ENCODE measurements around the gene FHL2.
"Not testable (repeated sequence)": the region's sequence is repeated elsewhere in the genome, so short reads cannot be mapped to it uniquely, and the experiment has no call there.

FHL2 gene

DNA sequence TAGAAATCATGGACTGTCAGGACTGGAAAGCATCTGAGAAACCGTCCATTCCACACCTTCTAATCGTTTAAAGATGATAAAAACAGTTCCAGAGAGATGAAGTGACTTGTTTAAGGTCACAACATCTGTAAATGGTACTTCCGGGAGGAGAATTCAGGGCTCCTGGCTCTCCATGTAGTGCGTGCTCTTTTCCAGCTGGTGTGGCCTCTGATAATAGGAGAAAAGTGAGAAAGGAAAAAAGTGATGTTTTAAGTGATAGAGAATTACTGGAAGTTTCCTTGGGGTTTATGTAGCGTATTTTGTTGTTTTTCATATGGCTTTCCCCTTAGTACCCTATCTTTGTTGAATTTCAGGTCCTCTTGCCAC is 60.8 kb downstream of the FHL2 start:
- DNase-seq (ENCODE audit: low read depth): no peak

- peak; percentile 80 for DNase-seq (ENCODE audit: low read depth)
Observed at GRCh38 chr2:105337122-105338019, 61.5 kb downstream of the FHL2 start, which contains the start of gene C2orf49. Gene C2orf49, plus strand, starts transcription at chr2:105337540. Its CDS starts 48 bp downstream, at chr2:105337588.

DNA sequence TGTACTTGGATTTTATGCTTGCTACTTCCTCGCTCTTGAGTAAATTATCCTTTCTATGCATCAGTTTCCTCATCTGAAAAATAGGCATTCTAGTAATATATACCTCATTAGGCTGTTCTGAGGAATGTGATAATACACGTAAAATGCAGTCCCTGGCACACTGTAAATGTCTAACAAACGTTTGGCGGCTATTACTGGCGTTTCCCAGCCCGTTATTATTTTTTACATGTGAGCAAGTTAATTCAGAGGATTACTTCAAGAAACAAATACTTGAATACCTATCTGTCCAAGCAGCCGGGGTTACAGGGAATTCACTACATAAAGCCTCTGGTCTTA is 62.1 kb downstream of the FHL2 start:
- DNase-seq (ENCODE audit: low read depth): no peak

- DNase-seq (ENCODE audit: low read depth): no peak
Observed at GRCh38 chr2:105335469-105335868, 63.4 kb downstream of the FHL2 start.

DNA sequence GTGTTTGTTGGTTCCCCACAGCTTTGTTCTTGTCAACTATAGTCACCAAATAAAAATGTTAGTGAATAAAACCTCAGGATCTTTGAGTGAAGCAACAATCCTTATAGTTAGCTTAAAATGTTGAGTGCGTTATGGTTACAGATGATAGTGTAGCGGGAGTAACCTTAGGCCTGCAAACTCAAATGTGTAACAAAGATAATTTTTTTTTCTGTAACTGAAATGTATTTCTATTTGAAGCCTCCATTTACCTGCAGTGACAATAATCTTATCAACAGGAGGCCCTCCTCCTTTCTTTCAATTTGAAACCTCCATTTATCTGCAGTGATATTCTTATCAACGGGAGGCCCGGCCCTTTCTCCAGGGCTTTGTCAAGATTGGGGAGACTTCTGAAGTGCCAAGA is 64.6 kb downstream of the FHL2 start:
- DNase-seq (ENCODE audit: low read depth): no peak

GRCh38 chr2:105330681-105331375 is 68.0 kb downstream of the FHL2 start:
- no peak for DNase-seq (ENCODE audit: low read depth)

DNA sequence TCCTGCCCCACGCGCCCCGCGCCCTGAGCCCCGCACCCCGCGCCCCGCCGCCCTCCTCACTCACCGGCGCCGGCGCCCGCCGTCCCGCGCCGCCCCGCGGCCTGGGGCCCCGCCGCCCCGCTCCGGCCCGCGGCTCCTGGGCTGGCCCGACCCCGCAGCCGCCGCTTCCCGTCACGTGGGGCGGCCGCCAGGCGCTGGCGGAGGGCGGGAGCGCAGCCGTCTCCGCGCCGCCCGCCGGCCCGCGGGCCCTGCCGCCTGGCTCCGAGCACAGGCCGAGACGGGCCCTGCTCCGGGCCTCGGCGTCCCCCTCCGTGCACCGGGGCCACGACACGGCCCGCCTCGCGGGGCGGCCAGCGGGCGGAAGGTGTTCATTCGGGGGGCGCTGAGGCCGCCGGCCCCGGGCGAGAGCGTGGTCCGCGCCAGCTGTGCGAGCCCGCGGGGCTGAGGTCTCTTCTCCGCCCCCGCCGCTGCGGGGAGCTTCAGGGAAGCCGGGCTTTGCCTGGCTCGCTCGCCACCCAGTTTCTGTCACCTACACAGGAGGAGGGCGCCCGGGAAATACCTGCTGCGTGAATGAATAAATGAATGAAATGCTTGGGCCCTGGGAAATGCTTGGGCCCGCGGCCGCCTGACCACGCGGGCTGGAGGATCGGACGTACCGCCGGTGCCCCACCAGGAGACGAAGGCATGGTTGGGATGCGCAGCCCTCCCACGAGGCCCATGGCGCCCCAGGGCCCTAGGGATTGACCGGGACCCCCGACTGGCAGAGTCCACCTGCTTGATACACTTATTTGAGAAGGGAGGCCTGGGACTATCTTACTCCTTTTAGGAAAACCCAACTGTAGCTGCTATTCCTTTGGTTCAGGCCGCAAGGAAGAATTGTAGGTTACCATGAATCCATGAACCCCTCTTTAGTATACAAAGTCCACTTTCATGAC is 69.0 kb downstream of the FHL2 start, which contains the start of gene TGFBRAP1:
Gene TGFBRAP1, minus strand, starts transcription at position 175 of the 935 bp plus-strand sequence. CDS start 21,434 bp downstream, outside the sequence.
- DNase-seq (ENCODE audit: low read depth): peak; percentile 50

DNA sequence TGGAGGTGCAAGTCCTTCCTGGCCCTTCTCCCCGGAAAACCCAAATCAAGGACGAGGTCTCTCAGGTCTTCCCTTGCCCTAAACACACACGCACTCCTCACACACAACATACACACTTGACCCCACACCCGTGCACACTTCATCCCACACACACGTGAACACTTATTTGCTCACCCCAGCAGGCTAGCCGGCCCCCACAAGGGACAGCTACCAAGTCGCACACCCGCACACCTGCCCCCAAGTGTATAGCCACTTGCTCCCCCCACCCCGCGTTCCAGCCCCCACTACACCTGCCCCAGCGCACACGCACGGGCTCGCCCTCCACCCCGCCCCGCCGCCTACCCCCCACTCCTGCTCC is 69.7 kb downstream of the FHL2 start:
- DNase-seq (ENCODE audit: low read depth): no peak

DNA sequence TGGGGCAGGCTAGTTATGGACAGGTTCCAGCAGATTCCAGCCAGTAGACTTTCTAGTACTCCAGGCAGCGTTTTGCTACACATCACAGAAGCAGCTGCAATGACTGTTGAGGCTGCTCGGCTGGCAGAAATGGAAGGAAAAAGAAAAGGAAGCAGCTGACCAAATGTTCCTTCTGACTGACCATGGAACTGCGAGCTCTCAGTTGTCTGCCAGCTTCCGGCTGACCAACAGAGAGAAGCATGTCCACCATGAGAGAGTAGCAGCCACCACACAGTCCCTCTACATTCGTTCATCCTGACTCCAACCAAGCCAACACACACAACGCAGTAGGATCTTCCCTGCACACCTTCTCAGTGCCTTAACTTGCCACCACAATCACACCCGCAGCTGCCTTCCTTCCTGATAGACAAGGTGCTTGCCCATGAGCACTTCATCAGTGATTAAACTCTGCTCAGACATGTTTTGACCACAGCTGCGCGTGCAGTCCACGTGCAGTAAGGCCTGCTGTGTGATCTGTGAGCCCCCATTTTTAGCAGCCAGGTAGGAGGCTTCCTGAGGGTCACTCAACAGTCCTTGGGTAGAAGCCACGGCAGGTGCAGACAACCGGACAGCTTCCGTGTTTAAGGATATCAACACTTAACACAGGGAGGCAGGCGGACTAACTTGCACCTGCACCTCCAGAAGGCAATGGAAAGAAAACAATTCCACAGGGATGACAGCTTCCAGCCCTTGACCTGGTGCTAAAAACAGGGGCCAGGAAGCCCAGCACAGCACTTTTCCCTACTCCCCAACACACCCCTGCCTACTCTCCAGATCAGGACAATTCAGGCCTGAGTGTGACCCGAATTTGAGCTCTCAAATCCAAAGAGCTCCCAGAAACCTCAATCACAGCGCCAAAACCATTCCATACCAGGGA is 70.3 kb downstream of the FHL2 start:
- no peak for DNase-seq (ENCODE audit: low read depth)

DNA sequence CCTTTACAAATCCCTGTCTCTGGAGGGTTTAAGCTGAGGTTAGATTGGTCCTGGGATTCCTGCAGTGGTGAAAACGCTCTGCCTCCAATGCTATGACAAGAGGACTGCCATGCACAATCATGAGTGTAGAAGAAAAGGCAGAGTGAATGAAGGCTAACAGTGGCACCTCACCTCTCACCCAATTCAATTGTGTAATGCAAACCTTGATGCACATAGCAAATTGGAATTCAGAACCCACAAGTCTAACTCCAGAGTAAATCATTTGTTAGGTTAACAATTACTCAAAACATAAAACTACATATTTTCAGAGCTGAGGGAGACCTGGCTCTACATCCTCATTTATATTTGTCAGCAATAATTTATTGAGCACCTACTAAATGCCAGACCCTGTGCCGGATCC is 71.2 kb downstream of the FHL2 start:
- DNase-seq (ENCODE audit: low read depth): no peak

GRCh38 chr2:105327271-105327670 is 71.6 kb downstream of the FHL2 start:
- DNase-seq (ENCODE audit: low read depth): not testable (repeated sequence)

DNA sequence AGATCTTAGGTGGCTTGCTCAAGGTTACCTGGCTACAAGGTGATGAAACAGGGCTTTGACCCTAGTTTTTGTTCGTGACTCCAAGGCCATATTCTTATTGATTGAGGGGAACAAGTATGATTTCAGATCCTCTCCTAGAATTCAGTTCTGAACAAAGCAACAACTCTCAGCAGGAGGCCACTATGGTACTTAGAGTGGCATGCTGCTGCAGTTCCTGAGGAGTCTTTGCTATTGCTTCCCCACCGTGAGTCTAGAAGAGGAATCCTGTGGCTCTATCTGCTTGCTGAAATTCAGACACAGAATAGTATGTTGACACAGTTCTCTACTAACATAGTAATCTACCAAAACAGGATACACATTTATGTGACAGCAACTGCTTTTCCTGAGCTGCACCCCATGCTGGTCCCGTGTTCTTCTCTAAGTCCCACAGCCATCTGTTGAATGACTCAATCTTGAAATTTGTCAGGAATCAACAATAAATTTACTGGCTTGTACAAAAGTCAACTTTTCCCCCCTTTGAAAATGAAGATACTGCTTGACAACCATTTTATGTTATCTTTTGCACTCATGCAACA is 73.4 kb downstream of the FHL2 start:
- DNase-seq (ENCODE audit: low read depth): no peak

DNA sequence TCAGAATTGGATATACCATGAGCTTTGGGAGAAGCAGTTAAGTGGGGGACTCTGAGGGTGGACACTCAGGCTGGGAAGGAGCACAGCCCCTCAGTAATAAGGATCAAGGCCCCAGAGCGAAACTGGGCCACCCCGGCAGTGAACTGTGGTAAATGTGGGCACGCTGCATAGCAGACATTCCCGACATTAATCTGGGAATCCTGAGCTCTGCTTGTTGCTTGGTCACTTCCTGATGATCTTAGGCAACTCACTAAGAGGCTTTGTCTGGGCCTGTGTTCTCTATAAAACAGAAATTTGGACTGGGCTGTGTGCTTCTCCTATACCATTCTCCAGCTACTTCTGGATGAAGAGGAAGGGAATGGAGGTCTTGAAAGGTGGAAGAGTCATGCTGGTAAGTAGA is 74.1 kb downstream of the FHL2 start:
- DNase-seq (ENCODE audit: low read depth): no peak

DNA sequence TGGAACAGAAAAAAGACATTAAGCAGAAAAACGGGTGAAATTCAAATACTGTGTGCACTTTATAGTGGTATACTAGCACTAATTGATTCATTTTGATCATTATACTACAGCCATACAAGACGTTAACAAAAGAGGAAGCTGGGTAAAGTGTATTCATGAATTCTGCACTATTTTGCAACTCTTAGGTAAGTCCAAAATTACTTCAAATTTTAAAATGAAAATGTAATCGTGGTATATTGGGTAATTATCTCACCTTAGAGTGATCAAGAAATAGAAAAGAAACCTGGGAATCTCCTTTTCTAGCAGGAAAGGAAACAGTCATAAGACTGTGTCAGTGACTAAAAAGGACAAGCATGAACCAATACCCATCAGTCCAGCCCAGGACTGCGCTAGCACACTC is 74.8 kb downstream of the FHL2 start:
- DNase-seq (ENCODE audit: low read depth): no peak

DNA sequence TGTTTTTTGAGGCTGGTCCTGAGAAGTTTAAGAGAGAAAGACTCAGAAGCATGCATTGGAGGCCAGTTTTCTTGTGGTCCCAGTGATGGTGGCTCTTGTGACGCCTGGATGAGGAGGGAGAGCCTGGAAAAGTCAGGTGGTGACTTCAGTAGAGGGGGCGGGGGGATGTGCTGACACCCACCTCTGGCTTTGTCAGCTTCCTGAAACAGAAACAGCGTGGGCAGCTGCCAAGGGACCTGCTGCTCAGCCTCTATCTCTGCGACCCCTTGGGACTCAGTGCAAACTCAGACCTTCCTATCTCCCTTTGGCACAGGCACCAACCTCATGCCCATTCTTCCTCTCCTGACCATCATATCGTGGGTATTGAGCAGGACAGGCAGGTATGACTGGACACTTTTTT is 75.7 kb downstream of the FHL2 start:
- DNase-seq (ENCODE audit: low read depth): no peak

- no peak for DNase-seq (ENCODE audit: low read depth)
Observed at GRCh38 chr2:105321875-105322646, 76.8 kb downstream of the FHL2 start.

DNA sequence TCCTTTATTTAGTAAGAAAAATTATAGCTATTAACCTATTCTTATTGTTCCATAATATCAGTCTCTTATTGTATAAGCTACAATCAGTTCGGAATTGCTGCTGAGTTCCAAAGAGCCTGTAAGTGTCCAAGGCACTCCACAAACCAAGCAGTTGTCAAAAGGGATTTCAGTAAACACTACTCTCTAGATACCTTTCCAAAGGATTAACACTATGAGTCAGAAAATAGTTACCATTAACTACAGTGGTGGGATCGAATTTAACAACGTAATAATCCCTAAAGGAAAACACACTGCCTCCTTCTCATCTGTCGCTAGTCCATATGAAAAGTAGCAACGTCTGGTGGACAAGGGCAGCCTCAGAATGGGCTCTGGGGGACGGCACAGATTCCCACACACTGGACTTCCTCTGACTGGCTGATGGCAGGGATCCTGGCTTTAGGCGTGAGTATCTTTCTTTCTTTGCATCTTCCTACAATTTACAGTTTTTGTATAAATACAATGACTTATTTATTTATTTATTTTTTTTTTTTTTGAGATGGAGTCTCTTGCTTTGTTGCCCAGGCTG is 78.1 kb downstream of the FHL2 start:
- DNase-seq (ENCODE audit: low read depth): no peak

- no peak for DNase-seq (ENCODE audit: low read depth)
Observed at GRCh38 chr2:105317937-105318336, 80.9 kb downstream of the FHL2 start.

DNA sequence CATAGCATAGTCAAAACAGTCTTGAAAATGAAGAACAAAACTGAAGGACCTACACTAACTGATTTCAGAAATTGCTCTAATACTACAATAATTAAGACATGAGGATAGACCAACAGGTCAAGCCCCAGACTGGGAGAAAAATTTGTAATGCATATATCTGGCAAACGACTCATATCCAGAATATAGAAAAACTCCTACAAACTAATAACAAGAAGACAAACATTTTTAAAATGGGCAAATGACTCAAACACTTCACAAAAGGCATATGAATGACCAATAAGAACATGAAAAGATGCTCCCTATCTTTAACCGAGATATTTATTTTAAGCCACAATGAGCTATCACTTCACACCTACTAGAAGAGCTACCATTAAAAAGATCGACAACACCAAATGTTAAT is 83.5 kb downstream of the FHL2 start:
- no peak for DNase-seq (ENCODE audit: low read depth)

DNA sequence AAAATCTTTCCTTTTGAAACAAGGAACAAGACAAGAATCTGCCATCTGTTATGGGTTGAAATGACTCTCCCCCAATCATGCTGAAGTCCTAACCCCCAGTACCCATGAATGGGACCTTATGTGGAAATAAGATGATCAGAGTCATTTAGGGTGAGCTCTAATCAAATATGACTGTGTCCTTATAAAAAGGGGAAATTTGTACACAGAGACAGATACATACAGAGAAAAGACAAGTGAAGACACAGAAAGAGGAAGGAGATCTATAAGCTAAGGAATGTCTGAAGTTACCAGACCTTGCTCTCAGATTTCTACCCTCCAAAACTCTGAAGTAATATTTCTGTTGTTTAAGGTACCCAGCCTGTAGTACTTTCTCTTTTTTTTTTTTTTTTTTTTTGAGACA is 85.0 kb downstream of the FHL2 start:
- no peak for DNase-seq (ENCODE audit: low read depth)

Measured in stimulated activated CD8-positive, alpha-beta memory T cell treated with anti-CD3 and anti-CD28 coated beads, Interleukin-12 subunit alpha, Interleukin-12 subunit beta, amount 100 ng/mL, for 4 hours (primary cell).